Measurements from ENCODE around the gene ZNF622.

Gene ZNF622, protein sequence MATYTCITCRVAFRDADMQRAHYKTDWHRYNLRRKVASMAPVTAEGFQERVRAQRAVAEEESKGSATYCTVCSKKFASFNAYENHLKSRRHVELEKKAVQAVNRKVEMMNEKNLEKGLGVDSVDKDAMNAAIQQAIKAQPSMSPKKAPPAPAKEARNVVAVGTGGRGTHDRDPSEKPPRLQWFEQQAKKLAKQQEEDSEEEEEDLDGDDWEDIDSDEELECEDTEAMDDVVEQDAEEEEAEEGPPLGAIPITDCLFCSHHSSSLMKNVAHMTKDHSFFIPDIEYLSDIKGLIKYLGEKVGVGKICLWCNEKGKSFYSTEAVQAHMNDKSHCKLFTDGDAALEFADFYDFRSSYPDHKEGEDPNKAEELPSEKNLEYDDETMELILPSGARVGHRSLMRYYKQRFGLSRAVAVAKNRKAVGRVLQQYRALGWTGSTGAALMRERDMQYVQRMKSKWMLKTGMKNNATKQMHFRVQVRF

DNA sequence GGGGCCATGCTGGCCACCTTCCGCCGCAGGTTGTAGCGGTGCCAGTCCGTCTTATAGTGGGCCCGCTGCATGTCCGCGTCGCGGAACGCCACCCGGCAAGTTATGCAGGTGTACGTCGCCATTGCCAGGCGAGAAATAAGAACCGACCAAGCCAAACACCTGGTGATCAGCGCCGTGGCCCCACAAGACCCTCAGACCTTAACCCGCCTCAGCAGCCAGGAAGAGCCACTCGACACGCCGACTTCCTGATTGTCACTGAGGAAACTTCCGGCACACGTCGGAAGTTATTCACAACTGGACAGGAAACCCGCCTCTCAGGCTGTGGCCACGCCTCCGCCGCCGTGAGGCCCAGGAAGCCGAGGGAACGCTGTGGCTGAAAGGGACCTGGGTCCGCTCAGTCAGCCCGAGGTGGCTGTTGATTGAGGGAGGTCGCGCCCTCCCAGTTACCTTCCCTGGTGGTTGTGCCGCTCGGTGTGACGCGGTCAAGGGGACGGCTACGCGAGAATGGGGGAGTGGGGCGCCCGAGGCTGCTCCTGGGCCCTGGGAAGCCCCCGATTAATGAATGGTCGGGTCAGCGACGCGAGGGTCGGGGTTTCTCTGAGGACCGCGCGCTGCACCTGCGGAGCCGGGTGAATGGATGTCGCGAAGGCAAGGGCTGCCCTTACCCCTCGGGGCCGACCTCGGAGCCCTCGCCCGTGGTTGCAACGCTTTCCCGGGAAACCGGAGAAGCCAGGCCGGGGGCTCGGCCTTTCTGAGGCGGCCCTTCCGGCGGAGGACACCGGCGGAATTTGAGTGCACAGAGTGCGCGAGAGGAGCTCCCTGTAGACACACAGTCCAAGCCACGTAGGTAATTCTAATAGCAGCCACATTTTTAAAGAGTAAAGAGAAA is at the start of gene ZNF622:
ZNF622 (minus strand) TSS at position 257 of the 889 bp plus-strand sequence; CDS start at position 122, 135 bp downstream.
- peak; percentile 88 for DNase-seq (ENCODE audit: low read depth)

DNA sequence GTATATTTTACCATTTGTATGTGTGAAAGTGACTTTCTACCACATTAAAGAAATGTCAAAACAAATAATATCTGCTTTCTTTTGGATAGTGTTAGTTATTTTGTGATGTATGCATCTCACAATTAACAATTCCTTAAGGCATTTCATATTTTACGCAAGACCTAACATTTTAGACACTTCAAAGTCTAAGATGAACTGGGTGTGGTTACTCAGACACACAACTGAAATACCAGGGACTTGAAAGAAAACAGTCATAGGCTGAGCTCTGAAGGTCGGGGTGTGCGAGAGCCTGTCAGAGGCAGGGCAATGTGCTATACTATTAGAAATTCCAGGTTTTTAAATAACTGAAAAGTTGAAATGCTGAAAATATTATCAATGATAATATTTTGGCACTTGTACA is 44.5 kb upstream of the ZNF622 start:
- DNase-seq (ENCODE audit: low read depth) = no peak

DNA sequence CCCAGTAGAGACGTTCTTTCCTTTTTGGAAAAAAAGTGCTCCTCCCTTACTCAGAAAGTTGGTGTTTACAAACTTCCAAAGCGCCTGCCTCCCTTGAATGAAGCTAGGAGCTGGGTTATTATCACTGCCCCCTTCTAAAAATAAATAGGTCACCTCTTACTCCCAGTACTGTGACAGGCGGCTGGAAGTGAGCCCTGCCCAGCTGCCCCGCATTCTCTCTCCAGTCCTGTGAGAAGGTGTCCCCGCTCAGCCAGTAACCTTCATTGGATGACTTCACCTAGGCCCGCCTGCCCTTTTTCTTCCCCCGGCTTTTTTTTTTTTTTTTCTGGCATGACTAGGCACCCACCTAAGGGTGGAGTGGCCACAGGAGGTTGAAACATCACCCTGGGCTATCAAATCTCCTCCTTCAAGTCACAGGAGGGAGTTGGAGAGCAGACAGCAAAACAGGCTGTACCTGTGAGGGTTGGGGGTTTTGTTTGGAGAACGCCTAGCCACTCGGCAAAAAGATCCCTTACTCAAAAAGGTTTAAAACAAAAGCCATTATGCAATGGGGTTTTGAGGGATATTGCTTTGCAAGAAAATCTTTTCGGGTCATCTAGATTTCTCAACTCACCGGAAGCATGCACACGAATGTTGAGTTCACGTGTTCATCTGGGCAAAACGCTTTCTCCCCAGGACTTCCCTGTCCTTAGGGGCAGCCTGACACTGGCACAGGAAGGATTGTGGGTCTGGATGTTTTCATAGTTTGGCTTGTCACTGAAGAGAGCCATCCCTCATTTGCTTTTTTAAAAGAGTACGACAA is 43.3 kb upstream of the ZNF622 start:
- no peak for DNase-seq (ENCODE audit: low read depth)

DNA sequence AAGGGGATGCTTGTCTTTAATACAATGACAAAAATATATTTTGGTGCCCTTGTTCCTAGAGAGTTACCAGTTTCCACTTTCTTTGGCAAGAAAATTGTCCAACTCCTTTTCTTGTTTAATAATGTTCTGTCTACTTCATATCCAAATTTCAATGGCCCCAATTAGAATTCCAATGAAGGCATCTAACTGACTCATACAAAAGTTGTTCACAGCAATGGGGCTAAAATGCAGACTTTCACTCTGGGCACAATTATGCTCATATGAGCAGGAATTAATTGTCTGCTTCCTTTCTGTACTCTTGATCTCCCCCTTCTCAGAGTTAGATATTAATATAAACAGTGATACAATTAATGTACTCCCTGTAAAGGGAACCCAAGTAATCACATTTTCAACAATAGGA is 42.1 kb upstream of the ZNF622 start:
- DNase-seq (ENCODE audit: low read depth) = no peak

DNA sequence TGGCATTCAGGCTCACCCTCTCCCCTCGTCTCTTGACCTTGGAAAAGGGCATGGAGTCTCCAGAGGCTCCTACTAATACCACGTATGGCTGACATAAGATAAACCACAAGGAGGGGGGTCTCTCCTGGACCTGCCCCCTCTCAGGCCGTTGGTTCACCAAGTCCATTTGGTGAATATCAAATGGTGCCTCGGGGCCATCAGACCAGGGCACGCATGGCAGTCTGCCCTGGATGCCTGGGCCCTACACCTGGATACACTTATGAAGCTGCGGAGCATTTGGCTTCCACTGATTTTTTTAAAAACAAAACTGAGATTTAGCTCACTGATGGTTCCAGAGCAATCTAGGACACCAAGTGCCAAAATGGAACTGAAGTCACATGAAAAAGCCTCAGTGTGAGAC is 40.3 kb upstream of the ZNF622 start:
- DNase-seq (ENCODE audit: low read depth) = no peak

DNA sequence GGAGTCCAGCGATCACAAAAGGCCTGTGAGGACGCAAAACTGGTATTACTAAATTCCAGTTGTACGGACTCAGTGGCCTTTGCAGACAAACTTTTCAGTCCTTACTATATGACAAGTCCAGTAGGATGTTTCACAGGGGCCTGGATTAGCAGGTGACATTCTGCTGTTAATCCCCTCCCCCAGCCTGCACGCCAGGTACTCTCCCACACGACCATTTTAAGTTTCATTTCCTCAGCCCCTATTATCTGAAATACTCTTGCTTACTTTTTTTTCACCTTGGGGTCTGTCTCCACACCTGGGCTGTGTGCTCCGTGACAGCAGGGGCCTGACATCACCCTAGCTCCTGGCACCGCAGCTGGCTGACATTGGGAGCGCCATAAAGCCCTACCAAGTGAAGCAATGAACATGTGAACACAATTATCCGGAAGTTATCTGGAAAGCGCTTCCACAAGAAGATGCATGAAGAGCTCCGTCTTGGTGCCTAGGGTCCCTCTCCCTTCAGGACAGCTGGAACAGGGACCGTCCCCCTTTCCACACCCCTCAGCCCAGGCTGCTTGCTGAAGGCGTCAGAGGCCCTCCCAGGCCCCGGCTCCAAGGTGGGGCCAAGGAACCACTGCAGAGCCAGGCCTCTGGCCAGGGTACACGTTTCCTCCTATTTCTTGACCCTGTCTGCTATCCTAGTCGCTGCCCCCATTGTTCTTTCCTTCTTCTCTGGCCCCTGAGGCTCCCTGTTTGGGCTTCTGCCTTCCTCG is 39.7 kb upstream of the ZNF622 start:
- no peak for DNase-seq (ENCODE audit: low read depth)

DNA sequence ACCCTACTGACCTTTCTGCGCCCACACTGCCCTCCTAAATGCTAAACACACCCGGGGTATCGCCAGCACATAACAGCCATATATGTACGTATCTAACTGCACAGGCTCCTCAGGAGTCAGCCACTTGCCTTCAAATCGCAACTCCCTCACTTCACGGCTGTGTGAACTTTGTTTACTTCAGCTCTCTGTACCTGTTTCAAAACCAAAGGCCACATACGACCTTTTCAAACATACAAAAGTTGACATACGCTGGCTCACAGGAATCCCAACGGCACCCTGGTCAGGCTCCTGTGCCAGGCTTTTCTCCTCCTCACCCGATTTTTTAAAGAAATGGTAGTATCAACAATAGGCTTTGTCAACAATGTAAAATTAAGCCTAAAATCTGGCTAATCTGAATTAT is 39.0 kb upstream of the ZNF622 start:
- no peak for DNase-seq (ENCODE audit: low read depth)

DNA sequence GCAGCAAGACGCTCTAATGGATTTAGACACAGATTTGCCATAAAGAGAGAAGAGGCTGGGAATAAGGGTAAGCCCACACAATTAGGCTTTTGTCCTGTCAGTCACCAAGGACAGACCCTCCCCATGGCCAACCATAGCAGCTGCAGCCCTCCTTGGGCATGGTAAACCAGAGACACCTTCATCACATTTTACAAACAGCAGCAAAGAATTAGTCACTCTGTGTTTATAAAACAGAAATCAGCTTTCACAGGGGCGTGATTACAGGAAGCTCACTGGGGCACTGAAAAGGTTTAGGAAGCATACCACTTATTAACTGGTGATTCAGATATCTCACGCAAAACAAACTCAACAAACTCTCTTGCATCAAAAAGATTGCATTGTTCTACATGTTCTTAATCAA is 37.3 kb upstream of the ZNF622 start:
- no peak for DNase-seq (ENCODE audit: low read depth)

DNA sequence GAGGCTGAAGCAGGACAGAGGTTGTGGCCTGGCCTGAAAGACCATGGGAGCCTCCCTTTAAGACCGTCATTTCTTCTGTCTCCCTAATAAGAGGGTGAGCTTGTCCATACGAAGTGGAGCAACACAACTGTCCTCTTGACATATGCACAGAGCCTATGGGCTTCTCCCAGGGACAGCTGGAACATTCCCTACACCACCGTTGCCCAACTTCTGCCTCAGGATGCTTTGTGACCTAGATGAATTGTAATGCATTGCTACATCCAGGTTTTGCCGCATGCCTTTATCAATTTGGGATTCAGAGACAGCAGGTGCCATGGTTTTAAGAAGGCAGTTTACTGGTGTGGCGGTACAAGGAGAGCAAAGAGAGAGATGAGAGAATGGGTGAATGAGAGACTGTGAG is 34.4 kb upstream of the ZNF622 start:
- DNase-seq (ENCODE audit: low read depth) = no peak

DNA sequence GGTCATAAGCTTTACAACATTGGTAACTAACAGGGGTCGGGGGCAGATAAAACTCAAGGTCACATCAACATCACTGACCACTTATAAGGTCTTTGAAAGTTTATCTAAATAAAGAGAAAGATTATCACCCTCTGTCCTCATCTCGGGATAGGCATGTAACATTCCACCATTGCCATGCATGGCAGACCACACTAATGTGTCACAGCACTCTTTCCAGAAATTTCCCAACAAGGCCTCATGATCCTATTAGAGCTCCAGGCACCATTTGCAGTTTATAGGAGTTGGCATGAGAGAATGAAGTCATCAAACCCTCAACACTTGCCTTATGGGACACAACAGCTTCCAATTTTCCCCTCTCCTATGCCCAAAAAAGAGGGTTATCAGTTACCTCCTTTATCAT is 31.9 kb upstream of the ZNF622 start:
- DNase-seq (ENCODE audit: low read depth) = no peak

DNA sequence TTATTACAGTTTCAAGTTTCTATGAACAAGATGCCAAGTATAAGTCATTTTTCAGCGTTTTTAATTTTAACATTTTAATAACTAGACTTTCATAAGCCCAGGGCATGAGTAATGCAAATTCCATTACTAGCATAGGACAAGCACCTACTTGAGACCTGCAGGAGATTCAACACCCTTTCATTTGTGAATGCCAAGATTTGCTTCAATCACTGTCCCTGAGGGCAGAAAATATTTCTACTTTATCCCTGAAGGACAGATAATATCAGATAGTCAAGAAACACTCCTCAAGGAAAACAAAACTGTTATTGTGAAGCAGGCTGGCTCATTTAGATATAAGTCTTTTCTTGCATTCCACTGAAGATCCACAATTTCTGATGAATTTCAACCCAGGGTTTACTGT is 27.7 kb upstream of the ZNF622 start:
- DNase-seq (ENCODE audit: low read depth) = no peak

DNA sequence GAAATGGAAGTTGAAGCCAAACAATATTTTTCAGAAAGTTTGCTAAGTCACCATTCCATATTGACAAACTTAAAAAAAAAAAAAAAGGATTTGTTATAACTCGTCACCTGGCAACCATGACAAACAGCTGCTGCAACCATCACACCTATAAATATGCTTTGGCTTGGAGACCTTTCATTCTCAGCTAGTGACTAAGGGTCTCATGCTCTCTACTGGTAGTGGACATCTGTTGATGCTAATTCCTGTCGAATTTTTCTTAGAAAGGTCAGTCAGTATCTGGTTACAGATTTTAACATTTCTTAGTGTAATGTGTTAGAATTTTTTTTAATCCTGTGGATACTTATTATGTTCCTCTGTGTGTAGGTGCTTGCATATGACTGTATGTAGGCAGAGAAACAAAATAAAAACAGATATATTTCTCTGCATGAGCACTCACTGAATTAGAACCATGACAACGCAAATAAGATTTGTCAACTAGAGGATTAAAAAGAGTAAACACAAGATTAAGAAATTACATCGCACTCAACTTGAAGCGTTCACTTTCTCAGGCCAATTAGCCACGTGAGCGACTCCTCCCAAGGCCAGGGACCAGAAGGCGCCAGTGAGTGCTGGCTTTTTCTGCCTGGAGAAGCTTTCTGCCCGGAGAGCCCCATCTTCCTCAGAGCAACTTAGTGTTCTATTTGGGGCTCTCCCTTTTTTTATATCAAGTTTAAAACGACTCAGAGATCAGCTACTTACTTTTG is 27.0 kb upstream of the ZNF622 start:
- DNase-seq (ENCODE audit: low read depth) = no peak

DNA sequence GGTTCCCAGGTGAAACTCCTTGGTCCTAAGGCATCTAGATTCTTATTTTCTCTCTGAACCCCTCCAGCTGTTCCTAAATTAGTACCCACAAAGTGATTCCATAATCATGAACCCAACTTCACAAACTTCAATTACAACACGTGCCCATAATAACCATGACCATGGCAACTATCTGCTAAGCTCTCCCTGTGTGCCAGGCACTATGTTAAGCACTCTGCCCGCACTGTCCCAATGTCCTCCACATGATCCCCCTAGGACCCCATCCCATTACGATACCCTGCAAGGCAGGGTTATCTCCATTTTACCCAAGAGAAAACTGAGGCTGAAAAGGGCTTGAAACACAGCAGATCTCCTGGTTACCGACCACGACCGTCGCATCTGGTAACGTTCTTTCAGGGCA is 25.3 kb upstream of the ZNF622 start:
- DNase-seq (ENCODE audit: low read depth) = no peak

DNA sequence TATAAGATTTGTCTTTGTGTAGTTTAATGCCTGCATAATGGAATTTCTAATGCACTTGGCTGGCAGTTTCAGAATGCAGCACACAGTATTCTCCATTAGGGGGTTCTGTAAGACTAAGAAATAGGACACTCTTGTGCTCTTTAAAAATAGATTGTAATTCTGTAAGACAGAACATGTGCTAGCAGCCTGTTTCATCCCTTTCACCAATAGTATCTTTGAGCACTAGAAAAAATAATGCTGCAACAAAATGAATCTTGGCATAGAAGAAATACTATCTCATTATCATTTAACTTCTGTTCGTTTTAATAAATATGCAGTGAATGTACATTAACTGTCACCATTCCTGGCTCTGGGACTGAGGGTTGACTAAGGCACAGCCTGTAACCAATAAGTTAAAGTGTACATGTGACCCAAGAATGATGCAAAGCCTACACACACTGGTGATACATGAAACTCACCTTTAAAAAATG is 23.8 kb upstream of the ZNF622 start:
- no peak for DNase-seq (ENCODE audit: low read depth)

DNA sequence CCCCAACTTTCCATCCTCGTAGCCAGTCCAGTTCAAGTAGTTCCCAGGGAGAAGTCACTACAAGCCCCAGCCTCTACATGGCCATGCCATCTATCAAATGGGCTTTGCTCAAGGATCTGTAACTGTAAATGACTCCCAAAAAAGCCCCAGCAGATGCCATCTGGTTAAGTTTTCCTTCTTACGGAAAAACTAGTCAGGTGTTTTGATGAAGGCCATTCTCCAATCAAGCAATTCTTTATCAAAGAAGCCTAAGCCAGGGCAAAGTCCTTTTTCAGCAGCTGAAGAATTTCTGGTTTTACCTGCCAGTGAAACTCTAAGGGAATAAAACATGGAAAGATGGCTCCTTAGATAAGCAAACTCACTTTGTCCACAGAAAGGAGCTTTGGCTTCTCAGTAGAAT is 21.9 kb upstream of the ZNF622 start:
- no peak for DNase-seq (ENCODE audit: low read depth)

DNA sequence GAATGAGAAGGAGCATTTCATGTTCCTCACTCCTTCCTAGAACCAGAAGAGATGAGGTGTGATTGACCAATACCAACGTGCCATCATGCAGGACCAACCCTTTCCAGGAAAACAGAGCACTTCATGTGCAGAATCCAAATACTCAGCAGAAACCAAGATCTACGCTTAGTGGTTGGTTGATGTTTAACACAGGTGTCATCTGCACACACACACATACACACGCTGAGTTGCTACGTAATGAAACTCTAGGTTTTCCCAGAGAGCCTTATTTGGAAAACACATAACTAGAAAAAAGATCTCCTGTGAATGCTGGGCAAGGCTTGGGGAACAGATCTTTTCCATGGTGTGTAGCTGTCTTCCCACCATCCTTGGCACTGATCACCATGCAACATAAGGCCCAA is 21.1 kb upstream of the ZNF622 start:
- no peak for DNase-seq (ENCODE audit: low read depth)

DNA sequence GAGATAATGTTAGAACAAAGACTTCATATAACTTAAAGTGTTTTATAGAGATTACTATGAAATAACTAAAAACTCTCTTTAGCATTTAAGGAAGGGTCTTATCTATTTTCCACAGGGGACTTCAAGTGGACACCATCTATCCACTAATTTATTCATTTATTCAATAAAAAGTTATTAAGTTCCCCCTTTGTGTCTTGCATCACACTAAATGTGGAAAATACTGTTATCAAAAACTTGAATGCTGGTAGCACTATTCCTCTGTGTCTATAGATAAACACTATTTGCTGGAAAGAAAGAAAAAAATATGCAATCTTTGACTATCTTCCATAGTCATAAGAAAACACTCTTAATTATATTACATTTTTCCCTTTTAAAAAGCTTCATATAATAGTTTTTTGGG is 20.1 kb upstream of the ZNF622 start:
- no peak for DNase-seq (ENCODE audit: low read depth)

DNA sequence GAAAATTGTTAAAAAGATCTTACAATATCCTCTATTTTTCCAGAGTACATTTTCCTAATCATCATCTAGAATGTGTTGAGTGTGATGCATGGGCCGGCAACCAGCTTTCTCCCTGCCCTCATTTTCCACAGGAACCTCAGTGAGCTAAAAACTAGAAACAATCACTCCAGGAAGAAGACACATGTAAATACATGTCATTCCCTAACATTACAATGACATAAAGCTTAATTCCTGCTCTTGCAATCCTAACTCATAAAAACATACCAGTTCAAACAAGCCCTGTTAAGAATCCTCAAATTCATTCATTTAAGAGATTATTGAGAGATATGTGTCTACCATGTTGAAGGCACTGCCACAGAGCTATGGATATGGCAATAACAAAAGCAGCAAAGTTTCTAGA is 18.5 kb upstream of the ZNF622 start:
- no peak for DNase-seq (ENCODE audit: low read depth)

DNA sequence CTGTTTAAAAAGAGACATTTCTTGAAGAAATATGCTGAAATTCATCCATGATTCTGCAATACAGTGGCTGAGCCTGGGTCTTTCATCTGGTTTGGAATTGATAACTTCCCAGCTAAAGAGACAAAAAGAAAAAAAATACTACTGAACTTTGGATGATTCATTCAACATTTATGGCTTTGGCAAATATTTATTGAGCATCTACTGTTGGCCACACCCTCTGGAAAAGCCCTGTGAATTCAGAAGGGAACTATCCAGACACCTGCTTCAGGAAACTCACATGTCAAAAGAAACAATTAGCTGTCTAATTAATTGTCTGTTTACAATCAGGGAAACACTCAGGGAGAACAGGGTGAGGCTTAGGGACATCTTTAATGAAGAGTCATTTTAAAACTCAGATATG is 17.8 kb upstream of the ZNF622 start:
- DNase-seq (ENCODE audit: low read depth) = no peak

DNA sequence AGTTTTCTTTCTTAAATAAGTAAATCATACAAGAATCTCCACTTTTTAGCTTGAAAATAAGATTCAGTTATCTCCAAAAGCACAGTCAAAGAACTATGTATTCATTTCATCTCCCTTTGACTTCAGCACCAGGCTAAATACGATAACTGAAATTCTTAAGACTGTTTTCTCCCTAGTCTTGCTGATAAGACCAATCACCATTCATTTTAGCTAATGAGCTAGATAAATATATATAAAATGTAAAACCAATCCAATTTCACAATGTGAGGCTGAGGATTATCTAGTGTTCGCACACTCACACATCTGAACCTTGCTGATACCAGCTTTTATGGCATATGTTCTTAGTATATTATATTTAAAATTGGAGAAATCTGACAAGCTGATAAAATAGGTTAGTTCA is 17.3 kb upstream of the ZNF622 start:
- DNase-seq (ENCODE audit: low read depth) = no peak
